H1 (cell line): ENCODE data around the gene DERL2. TPM values are rescaled to one million over a fixed set of nuclear protein-coding genes. Genes with fewer than 3 reads are reported as not detected.

Experiments used
- BACH1 ChIP-seq: IDR thresholded peaks from 2 replicates; pipeline ENCODE4 v1.6.1; 2012; ENCODE audit warnings: low read length, improper control_type of control experiment
- CBX5 ChIP-seq: fragments of 300-800, 300-1000 bp; sonication (generic); IDR thresholded peaks from 2 replicates; pipeline ENCODE4 v1.7.1; 2016; ENCODE audit warnings: antibody characterized with exemption, low read length, low read depth
- CTBP2 ChIP-seq: IDR thresholded peaks from 2 replicates; pipeline ENCODE4 v1.7.0; 2011; ENCODE audit warnings: borderline replicate concordance, mild to moderate bottlenecking, moderate library complexity, mixed read lengths, low read length; ENCODE audit not compliant: insufficient read depth, insufficient read length
- EGR1 ChIP-seq: IDR thresholded peaks from 2 replicates; pipeline ENCODE4 v1.6.1; 2011; ENCODE audit warnings: low read depth, low read length, borderline replicate concordance
- EP300 ChIP-seq, 2 experiments: IDR thresholded peaks; 1 replicate in 1 of 2; 2 replicates in 1 of 2; pipeline ENCODE4 v1.6.1; 2011 to 2012; ENCODE audit warnings: low read depth in 2 of 2, low read length in 2 of 2, mild to moderate bottlenecking in 2 of 2, borderline replicate concordance in 1 of 2, inconsistent platforms in 1 of 2, moderate library complexity in 1 of 2
- EZH2 ChIP-seq: fragments of 200-600 bp; sonication (generic); IDR thresholded peaks from 2 replicates; pipeline ENCODE4 v1.7.1; 2012; ENCODE audit warnings: low read depth, mild to moderate bottlenecking, moderate library complexity, low read length, inconsistent platforms; ENCODE audit not compliant: severe bottlenecking
- FOSL1 ChIP-seq: IDR thresholded peaks from 2 replicates; pipeline ENCODE4 v1.6.1; 2011; ENCODE audit warnings: mild to moderate bottlenecking, low read depth, low read length, moderate library complexity; ENCODE audit not compliant: insufficient read depth
- GTF2F1 ChIP-seq: IDR thresholded peaks from 2 replicates; pipeline ENCODE4 v1.6.1; 2012; ENCODE audit warnings: low read depth, low read length, improper control_type of control experiment, borderline replicate concordance
- HDAC6 ChIP-seq: IDR thresholded peaks from one replicate; pipeline ENCODE4 v1.7.1; 2012; ENCODE audit warnings: low read depth, mild to moderate bottlenecking, inconsistent platforms, low read length, moderate library complexity
- KDM4A ChIP-seq: IDR thresholded peaks from one replicate; pipeline ENCODE4 v1.7.1; 2012; ENCODE audit warnings: low read depth, mild to moderate bottlenecking, moderate library complexity, low read length, inconsistent platforms; ENCODE audit not compliant: severe bottlenecking
- PHF8 ChIP-seq: fragments of 200-600 bp; sonication (generic); conservative IDR thresholded peaks from 2 replicates; pipeline ENCODE4 v1.7.1; 2012; ENCODE audit warnings: low read depth, mild to moderate bottlenecking, inconsistent platforms, low read length, moderate library complexity
- SAP30 ChIP-seq: fragments of 300-600 bp; sonication (generic); IDR thresholded peaks from 2 replicates; pipeline ENCODE4 v1.7.1; 2012; ENCODE audit warnings: low read length, moderate library complexity, mild to moderate bottlenecking, inconsistent platforms; ENCODE audit not compliant: insufficient read depth, insufficient replicate concordance
- SP2 ChIP-seq: IDR thresholded peaks from 2 replicates; pipeline ENCODE4 v1.6.1; 2012; ENCODE audit warnings: mild to moderate bottlenecking, low read length, inconsistent platforms
- SUZ12 ChIP-seq: fragments of 200-600 bp; sonication (generic); IDR thresholded peaks from 2 replicates; pipeline ENCODE4 v1.6.1; 2012; ENCODE audit warnings: mild to moderate bottlenecking, inconsistent platforms, low read length, moderate library complexity, mixed read lengths
- TAF7 ChIP-seq: optimal IDR thresholded peaks from 2 replicates; pipeline ENCODE3; 2011; ENCODE audit warnings: low read depth, mild to moderate bottlenecking, inconsistent platforms, low read length, moderate library complexity, borderline replicate concordance
- TBP ChIP-seq: IDR thresholded peaks from 2 replicates; pipeline ENCODE4 v1.6.1; 2011; ENCODE audit warnings: low read depth, low read length, improper control_type of control experiment
- TEAD4 ChIP-seq: IDR thresholded peaks from 2 replicates; pipeline ENCODE4 v1.6.1; 2012; ENCODE audit warnings: low read depth, low read length, inconsistent platforms, mixed read lengths
- YY1 ChIP-seq: IDR thresholded peaks from 2 replicates; pipeline ENCODE4 v1.6.1; 2011; ENCODE audit warnings: low read depth, mild to moderate bottlenecking, low read length
- polyA plus RNA-seq, 7 experiments: library from polyadenylated mRNA; depleted of rRNA in 3 of 7; stranded (reverse) in 5 of 7; unstranded in 2 of 7; fragments of >200 nt in 5 of 7; fragments of 200-250 nt in 2 of 7; gene quantifications; 1 replicate in 5 of 7; 2 replicates in 1 of 7; 4 replicates in 1 of 7; pipeline versions ENCODE4 v1.2.1 to v1.2.3, GENCODE V29; 2011 to 2013; ENCODE audit warnings: missing spikeins in 2 of 7, mixed read lengths in 2 of 7
- total RNA-seq: library from RNA; stranded (reverse); fragmentation: NEBNext Ultra II Directional; extraction: Animal tissue kit (Norgen Biotek cat#: 25700); gene quantifications from 2 replicates; pipeline ENCODE4 v1.2.1, GENCODE V29; 2021
- TF ChIP-seq, protein P1 (sequence below): IDR thresholded peaks from 2 replicates; pipeline ENCODE4 v1.6.1; 2012; ENCODE audit warnings: inconsistent platforms
- TF ChIP-seq, protein P2 (sequence below), 3 experiments: IDR thresholded peaks; 1 replicate in 2 of 3; 2 replicates in 1 of 3; pipeline versions ENCODE4 v1.5.1 to v1.6.1; 2011; ENCODE audit warnings: low read length in 3 of 3, mild to moderate bottlenecking in 3 of 3, inconsistent platforms in 2 of 3, low read depth in 1 of 3, moderate library complexity in 1 of 3; ENCODE audit not compliant: insufficient read depth in 1 of 3; ENCODE audit errors: control extremely low read depth in 1 of 3

DERL2 gene
- total and polyA plus RNA-seq, 2 of the 8 experiments (the other 6 are each of a cell fraction or from before 2014, with no cell fraction given): 55.3 to 58.4 TPM

DNA sequence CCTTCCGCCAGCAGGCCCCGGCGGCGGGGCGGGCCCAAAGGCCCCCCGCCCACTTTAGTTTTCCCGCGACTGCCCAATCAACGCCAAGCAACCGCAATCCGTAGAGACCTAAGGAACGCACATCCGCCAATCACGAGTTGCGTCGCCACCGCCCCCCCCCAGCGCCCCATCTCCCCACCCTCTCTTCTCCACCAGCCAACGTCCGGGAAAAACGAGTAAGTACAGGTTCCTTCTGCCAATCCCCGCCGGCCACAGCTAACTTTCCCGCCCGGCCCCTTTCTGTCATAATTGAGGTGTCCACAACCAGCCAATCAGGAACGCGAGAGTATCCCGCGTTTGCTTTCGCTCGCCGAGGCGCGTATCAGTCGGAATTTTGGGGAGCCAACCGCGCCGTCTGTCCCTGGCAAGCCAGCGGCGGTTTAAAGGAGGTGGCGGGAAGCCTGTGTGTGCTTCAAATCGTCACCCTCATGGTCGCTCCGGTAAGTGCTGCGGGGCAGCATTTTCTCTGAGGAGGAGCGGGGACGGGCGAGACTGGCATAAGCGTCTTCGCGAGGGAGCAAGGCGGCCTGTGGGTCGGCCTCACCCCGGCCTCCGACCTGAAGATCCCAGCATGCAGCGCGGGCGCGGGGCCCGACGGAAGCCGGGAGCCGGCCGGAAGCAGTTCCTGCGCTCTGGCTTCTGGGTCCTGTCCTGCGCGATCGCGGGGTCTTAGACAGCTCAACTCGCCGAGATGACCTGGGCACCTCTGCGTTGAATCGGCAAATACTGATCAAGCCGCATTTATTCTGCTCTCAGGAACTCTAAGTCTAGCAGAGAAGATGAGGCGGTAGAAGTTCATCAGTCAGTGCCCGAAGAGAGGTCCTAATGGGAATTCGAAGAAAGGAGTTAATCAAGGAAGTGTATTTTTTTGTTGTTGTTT is 487 bp upstream of the DERL2 start, which contains the start of gene MIS12 (continued):
- TF ChIP-seq YY1 (0 out of 2 replicates have a peak, but pooled peaks have one; percentile 21), EP300 (IDR thresholded peaks at IDR 0.05; ENCODE audit: borderline replicate concordance in 1 of 2, low read depth in 2 of 2, low read length in 2 of 2) (no peak), EGR1 (no peak), TEAD4 (peak; percentile 26; the same call in 1 of the 2 replicates), BACH1 (peak; percentile 46; the same call in 1 of the 2 replicates), CTBP2 (no peak), TAF7 (peak; percentile 91), EZH2 (no peak), SUZ12 (no peak), TBP (peak; percentile 90), GTF2F1 (peak; percentile 77; the same call in 1 of the 2 replicates), SAP30 (no peak), KDM4A (no peak), HDAC6 (no peak), PHF8 (peak; percentile 100), FOSL1 (no peak), SP2 (peak; percentile 10; the same call in 1 of the 2 replicates), CBX5 (no peak)
- TF ChIP-seq, protein P1, sequence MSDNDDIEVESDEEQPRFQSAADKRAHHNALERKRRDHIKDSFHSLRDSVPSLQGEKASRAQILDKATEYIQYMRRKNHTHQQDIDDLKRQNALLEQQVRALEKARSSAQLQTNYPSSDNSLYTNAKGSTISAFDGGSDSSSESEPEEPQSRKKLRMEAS: peak; percentile 62
- TF ChIP-seq, protein P2, sequence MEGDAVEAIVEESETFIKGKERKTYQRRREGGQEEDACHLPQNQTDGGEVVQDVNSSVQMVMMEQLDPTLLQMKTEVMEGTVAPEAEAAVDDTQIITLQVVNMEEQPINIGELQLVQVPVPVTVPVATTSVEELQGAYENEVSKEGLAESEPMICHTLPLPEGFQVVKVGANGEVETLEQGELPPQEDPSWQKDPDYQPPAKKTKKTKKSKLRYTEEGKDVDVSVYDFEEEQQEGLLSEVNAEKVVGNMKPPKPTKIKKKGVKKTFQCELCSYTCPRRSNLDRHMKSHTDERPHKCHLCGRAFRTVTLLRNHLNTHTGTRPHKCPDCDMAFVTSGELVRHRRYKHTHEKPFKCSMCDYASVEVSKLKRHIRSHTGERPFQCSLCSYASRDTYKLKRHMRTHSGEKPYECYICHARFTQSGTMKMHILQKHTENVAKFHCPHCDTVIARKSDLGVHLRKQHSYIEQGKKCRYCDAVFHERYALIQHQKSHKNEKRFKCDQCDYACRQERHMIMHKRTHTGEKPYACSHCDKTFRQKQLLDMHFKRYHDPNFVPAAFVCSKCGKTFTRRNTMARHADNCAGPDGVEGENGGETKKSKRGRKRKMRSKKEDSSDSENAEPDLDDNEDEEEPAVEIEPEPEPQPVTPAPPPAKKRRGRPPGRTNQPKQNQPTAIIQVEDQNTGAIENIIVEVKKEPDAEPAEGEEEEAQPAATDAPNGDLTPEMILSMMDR (IDR thresholded peaks at IDR 0.05; ENCODE audit: control extremely low read depth in 1 of 3, insufficient read depth in 1 of 3, low read depth in 1 of 3, low read length in 3 of 3): no peak
